Gastroesophageal sphincter (tissue), 4 donors: ENCODE results near the gene MMP24. TPM values are rescaled to one million over a fixed set of nuclear protein-coding genes. Genes with fewer than 3 reads are reported as not detected.

Experiments
- ATAC-seq: fragments of 150-250 bp; one replicate; pipeline ENCODE4 v1.9.1; 2016; ENCODE audit warnings: mild to moderate bottlenecking, moderate library complexity
- H3K27ac ChIP-seq, 4 donors: fragments of 200-600 bp; sonication (generic) in 3 of 4; 1 replicate in 3 of 4; 2 replicates in 1 of 4; pipeline ENCODE4 v1.5.1; 2016 to 2019
- H3K27me3 ChIP-seq: fragments of 200-600 bp; sonication (generic); one replicate; pipeline ENCODE4 v1.5.1; 2019
- H3K36me3 ChIP-seq, 2 donors: fragments of 200-600 bp; sonication (generic); one replicate each; pipeline ENCODE4 v1.5.1; 2019; ENCODE audit warnings: control low read depth in 1 of 2
- H3K4me1 ChIP-seq, 3 donors: fragments of 200-600 bp; sonication (generic); 1 replicate in 2 of 3; 2 replicates in 1 of 3; pipeline ENCODE4 v1.5.1; 2016 to 2019; ENCODE audit warnings: control low read depth in 2 of 3
- H3K4me3 ChIP-seq, 2 donors: fragments of 200-600 bp; sonication (generic); one replicate each; pipeline ENCODE4 v1.5.1; 2019; ENCODE audit warnings: mild to moderate bottlenecking in 1 of 2, moderate library complexity in 1 of 2
- H3K9me3 ChIP-seq, 3 donors: fragments of 200-600 bp; sonication (generic); one replicate each; pipeline ENCODE4 v1.5.1; 2017 to 2019; ENCODE audit warnings: control low read depth in 2 of 3
- CTCF ChIP-seq, 4 experiments: fragments of 200-600 bp in 2 of 4; fragments of 450-650 bp in 2 of 4; sonication (generic) in 1 of 4; IDR thresholded peaks; one replicate each; pipeline ENCODE4 v1.5.1; 2017 to 2019; ENCODE audit warnings: antibody characterized with exemption in 4 of 4, mild to moderate bottlenecking in 2 of 4, moderate library complexity in 2 of 4
- EP300 ChIP-seq: sonication (generic); formaldehyde crosslinking; IDR thresholded peaks from one replicate; pipeline ENCODE4 v1.6.1; 2017; ENCODE audit warnings: antibody characterized with exemption, mild to moderate bottlenecking
- POLR2A ChIP-seq, 2 donors: fragments of 450-650 bp; IDR thresholded peaks; one replicate each; pipeline ENCODE4 v1.6.1; 2017; ENCODE audit warnings: antibody characterized with exemption in 2 of 2, mild to moderate bottlenecking in 2 of 2, moderate library complexity in 1 of 2
- POLR2AphosphoS5 ChIP-seq: sonication (generic); formaldehyde crosslinking; IDR thresholded peaks from one replicate; pipeline ENCODE4 v1.6.1; 2017; ENCODE audit warnings: antibody characterized with exemption
- WGBS, 2 donors: methylation state at CpG; one replicate each; pipeline ENCODE4 v1.1.5; 2018; ENCODE audit warnings: low coverage in 1 of 2; 5-methylcytosine and 5-hydroxymethylcytosine counted together
- total RNA-seq, 4 donors: library from RNA; depleted of rRNA; stranded (reverse); fragments of >200 nt; gene quantifications; one replicate each; pipeline ENCODE4 v1.1.0, GENCODE V29; 2016

The MMP24 gene
- total RNA-seq, 4 donors from 2014 or later: 0.47 to 3.4 (median 1.8) TPM

DNA sequence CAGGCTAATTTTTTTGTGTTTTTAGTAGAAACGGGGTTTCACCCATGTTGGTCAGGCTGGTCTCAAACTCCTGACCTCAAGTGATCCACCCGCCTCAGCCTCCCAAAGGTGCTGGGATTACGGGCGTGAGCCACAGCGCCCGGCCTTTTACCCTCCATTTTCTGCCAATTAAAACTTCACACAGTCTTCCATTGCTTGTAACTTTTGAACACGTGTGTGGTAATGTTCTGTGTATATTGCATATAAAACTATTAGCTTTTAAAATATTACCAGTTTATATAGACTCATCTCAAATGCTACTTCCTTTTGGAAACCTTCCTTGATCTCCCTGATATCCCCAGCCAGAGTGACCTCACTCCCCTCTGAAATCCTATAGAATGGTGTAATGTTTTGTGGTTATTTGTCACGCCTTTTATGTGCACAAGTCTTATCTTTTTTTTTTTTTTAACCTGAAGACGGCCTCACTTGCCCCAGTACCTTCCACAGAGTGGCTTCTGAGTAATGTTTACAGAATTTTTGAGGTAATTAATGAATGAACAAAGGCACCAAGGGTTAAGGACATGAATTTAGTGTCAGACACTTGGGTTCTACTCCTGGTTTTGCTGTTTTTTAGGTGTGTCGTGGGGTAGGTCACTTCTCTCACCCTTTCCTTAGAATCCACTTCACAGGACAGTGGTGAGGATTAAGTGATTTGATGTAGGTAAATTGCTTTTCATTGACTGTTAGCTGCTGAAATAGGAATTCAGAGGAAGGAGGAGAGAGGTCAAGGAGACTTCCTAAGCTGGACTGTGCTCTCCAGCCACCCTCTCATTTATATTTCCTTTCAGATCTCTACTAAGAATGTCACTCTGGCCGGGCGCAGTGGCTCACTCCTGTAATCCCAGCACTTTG, 11.2 kb upstream of the MMP24 start:
- TF ChIP-seq CTCF (IDR thresholded peaks at IDR 0.05) (no peak), EP300 (no peak), POLR2A (IDR thresholded peaks at IDR 0.05) (no peak), POLR2AphosphoS5 (no peak)
- Histone ChIP-seq H3K4me3 (no peak overlapping the region), H3K9me3 (no peaks in the 10 kb centered on the region), H3K4me1 (no peaks in the 10 kb centered on the region), H3K27me3 (no peaks in the 10 kb centered on the region), H3K36me3 (peaks cover 0 to 58% of the 10 kb centered on the region in 2 donors), H3K27ac (no peak overlapping the region)
- WGBS, 2 donors: 91 to 93% methylated on average over 10 of the region's 12 CpGs
- no peak for ATAC-seq

- Histone ChIP-seq H3K9me3 (no peaks in the 10 kb centered on the region), H3K4me1 (no peaks in the 10 kb centered on the region), H3K27ac (no peak overlapping the region), H3K4me3 (no peak overlapping the region), H3K27me3 (no peaks in the 10 kb centered on the region), H3K36me3 (peaks cover 0 to 47% of the 10 kb centered on the region in 2 donors)
- TF ChIP-seq POLR2AphosphoS5 (no peak), POLR2A (IDR thresholded peaks at IDR 0.05) (no peak), CTCF (IDR thresholded peaks at IDR 0.05) (no peak), EP300 (no peak)
- WGBS, 2 donors: 82 to 100% methylated on average over 3 to 4 of the region's 5 CpGs
- ATAC-seq: no peak
Measured at GRCh38 chr20:35216541-35216940, 9.9 kb upstream of the MMP24 start.

DNA sequence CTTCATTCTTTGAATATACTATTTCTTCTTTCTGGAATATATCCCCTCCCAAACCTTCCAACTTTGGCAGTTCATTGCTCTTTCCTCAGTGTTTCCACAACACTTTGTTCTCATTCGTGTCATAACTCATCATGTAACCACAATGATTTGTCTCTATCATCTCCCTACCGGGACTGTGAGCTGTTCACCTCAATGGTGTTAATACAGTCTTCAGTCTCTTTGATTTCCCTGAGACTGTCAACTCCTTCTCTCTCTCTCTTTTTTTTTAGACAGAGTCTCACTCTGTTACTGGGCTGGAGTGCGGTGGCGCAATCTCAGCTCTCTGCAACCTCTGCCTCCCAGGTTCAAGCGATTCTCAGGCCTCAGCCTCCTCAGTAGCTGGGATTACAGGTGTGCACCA, 2.5 kb upstream of the MMP24 start:
- H3K4me1 ChIP-seq: peaks cover 0 to 14% (median 0%) of the 10 kb centered on the region in 3 donors
- no peaks in the 10 kb centered on the region for H3K27me3 ChIP-seq
- ATAC-seq: no peak
- no peak for TF ChIP-seq POLR2AphosphoS5
- TF ChIP-seq POLR2A (IDR thresholded peaks at IDR 0.05): no peak
- TF ChIP-seq EP300: no peak
- no peak for TF ChIP-seq CTCF (IDR thresholded peaks at IDR 0.05)
- H3K27ac ChIP-seq: no peak overlapping the region
- WGBS, 2 donors: 90 to 100% methylated on average over 2 to 5 of the region's 5 CpGs
- H3K9me3 ChIP-seq: no peaks in the 10 kb centered on the region
- H3K36me3 ChIP-seq: no peaks in the 10 kb centered on the region
- H3K4me3 ChIP-seq: no peak overlapping the region

GRCh38 chr20:35224536-35224935, 2.0 kb upstream of the MMP24 start:
- no peak for ATAC-seq
- Histone ChIP-seq H3K27ac (no peak overlapping the region), H3K4me3 (no peak overlapping the region), H3K4me1 (peaks cover 0 to 14% (median 0%) of the 10 kb centered on the region in 3 donors), H3K9me3 (no peaks in the 10 kb centered on the region), H3K27me3 (no peaks in the 10 kb centered on the region), H3K36me3 (no peaks in the 10 kb centered on the region)
- 87 to 100% methylated on average over 4 to 5 of the region's 5 CpGs for WGBS, 2 donors
- TF ChIP-seq POLR2AphosphoS5 (no peak), CTCF (IDR thresholded peaks at IDR 0.05) (no peak), EP300 (no peak), POLR2A (IDR thresholded peaks at IDR 0.05) (no peak)
